SK-N-SH (cell line): ENCODE results near the gene TRAF3IP1. TPM values are rescaled to one million over a fixed set of nuclear protein-coding genes. Genes with fewer than 3 reads are reported as not detected.

Experiments
- CTCF ChIA-PET: fragments of 300-600, 350-600 bp; formaldehyde crosslinking; extraction: SDS; loops from one replicate; lab custom pipeline; 2021; lab: Yijun Ruan, JAX
- POLR2A ChIA-PET: fragments of 350-600 bp; sonication (Branson Sonifier 250); formaldehyde crosslinking; extraction: SDS; loops from one replicate; lab custom pipeline; 2020; ENCODE audit warnings: antibody characterized with exemption, inconsistent platforms; lab: Yijun Ruan, JAX
- DNase-seq: peaks from one replicate; pipeline ENCODE4 v3.0.0; 2012
- H2AFZ ChIP-seq: fragments of 200-600 bp; sonication (generic); 2 replicates; pipeline ENCODE4 v1.8.1; 2016; ENCODE audit warnings: antibody characterized with exemption, mild to moderate bottlenecking, low read depth
- H3F3A ChIP-seq: fragments of 200-600 bp; sonication (generic); replicated peaks from 2 replicates; pipeline ENCODE3; 2016; ENCODE audit warnings: antibody characterized with exemption, mild to moderate bottlenecking; ENCODE audit not compliant: insufficient read depth
- H3K27ac ChIP-seq, 2 experiments: fragments of 200-500 bp in 1 of 2; fragments of 200-600 bp in 1 of 2; sonication (Bioruptor generic) in 1 of 2; sonication (generic), shearing (Covaris generic) in 1 of 2; 2 replicates each; pipeline versions ENCODE4 v1.5.1 to v1.6.1; 2014 to 2016; ENCODE audit warnings: low read depth in 2 of 2, inconsistent platforms in 1 of 2, low read length in 1 of 2, mild to moderate bottlenecking in 1 of 2, mixed read lengths in 1 of 2
- H3K27me3 ChIP-seq: fragments of 200-600 bp; sonication (generic), shearing (Covaris generic); 2 replicates; pipeline ENCODE4 v1.6.1; 2016; ENCODE audit warnings: mixed run types; ENCODE audit not compliant: insufficient read depth
- H3K36me3 ChIP-seq, 2 experiments: fragments of 200-500 bp in 1 of 2; fragments of 200-600 bp in 1 of 2; sonication (Bioruptor generic) in 1 of 2; sonication (generic) in 1 of 2; replicated peaks in 1 of 2; 2 replicates each; pipeline versions ENCODE3 to v1.5.1; 2014 to 2016; ENCODE audit warnings: low read length in 1 of 2, mild to moderate bottlenecking in 1 of 2; ENCODE audit not compliant: insufficient read depth in 2 of 2, control insufficient read depth in 1 of 2
- H3K4me1 ChIP-seq, 2 experiments: fragments of 200-500 bp in 1 of 2; fragments of 200-600 bp in 1 of 2; sonication (Bioruptor generic) in 1 of 2; sonication (generic), shearing (Covaris generic) in 1 of 2; 2 replicates each; pipeline versions ENCODE4 v1.5.1 to v1.6.1; 2014 to 2016; ENCODE audit warnings: low read depth in 1 of 2, low read length in 1 of 2, mixed run types in 1 of 2; ENCODE audit not compliant: insufficient read depth in 2 of 2, control insufficient read depth in 1 of 2
- H3K4me2 ChIP-seq: fragments of 200-600 bp; sonication (generic), shearing (Covaris generic); 2 replicates; pipeline ENCODE4 v1.6.1; 2017; ENCODE audit warnings: mixed run types
- H3K4me3 ChIP-seq, 2 experiments: fragments of 200-500 bp in 1 of 2; fragments of 200-600 bp in 1 of 2; sonication (Bioruptor generic) in 1 of 2; sonication (generic), shearing (Covaris generic) in 1 of 2; 2 replicates each; pipeline versions ENCODE4 v1.5.1 to v1.8.1; 2014 to 2016; ENCODE audit warnings: low read depth in 2 of 2, inconsistent platforms in 1 of 2, low read length in 1 of 2, mild to moderate bottlenecking in 1 of 2, mixed read lengths in 1 of 2, moderate library complexity in 1 of 2
- H3K79me2 ChIP-seq: fragments of 200-600 bp; sonication (generic); 2 replicates; pipeline ENCODE4 v1.8.1; 2017; ENCODE audit warnings: mild to moderate bottlenecking; ENCODE audit not compliant: insufficient read depth
- H3K9ac ChIP-seq: fragments of 200-600 bp; sonication (generic); 2 replicates; pipeline ENCODE4 v1.6.1; 2017; ENCODE audit warnings: mixed run types
- H3K9me2 ChIP-seq: fragments of 200-600 bp; sonication (generic); 2 replicates; pipeline ENCODE4 v1.6.1; 2017; ENCODE audit warnings: mixed run types
- H3K9me3 ChIP-seq: fragments of 200-600 bp; sonication (generic); 2 replicates; pipeline ENCODE4 v1.6.1; 2017; ENCODE audit warnings: mixed run types, mild to moderate bottlenecking, moderate library complexity
- H4K20me1 ChIP-seq: fragments of 200-600 bp; sonication (generic); 2 replicates; pipeline ENCODE4 v1.6.1; 2017; ENCODE audit warnings: mild to moderate bottlenecking, mixed run types; ENCODE audit not compliant: insufficient read depth
- CHD2 ChIP-seq: fragments of 150-350 bp; IDR thresholded peaks from 2 replicates; pipeline ENCODE4 v1.6.1; 2018; ENCODE audit warnings: low read length; ENCODE audit not compliant: partially characterized antibody
- ELF1 ChIP-seq: IDR thresholded peaks from 2 replicates; pipeline ENCODE4 v1.4.0; 2012
- EP300 ChIP-seq, 2 experiments: IDR thresholded peaks; 2 replicates each; pipeline versions ENCODE4 v1.4.0 to v1.6.1; 2012; ENCODE audit warnings: borderline replicate concordance in 1 of 2, low read depth in 1 of 2, low read length in 1 of 2
- EZH2phosphoT487 ChIP-seq: fragments of 200-600 bp; sonication (generic); IDR thresholded peaks from 2 replicates; pipeline ENCODE4 v1.6.1; 2017; ENCODE audit warnings: low read depth, mixed run types, mild to moderate bottlenecking, antibody characterized with exemption, moderate library complexity, borderline replicate concordance
- FOSL2 ChIP-seq: IDR thresholded peaks from 2 replicates; pipeline ENCODE4 v1.4.0; 2012; ENCODE audit warnings: low read depth, mild to moderate bottlenecking, moderate library complexity, borderline replicate concordance
- FOXJ3 ChIP-seq: sonication (generic); formaldehyde crosslinking; IDR thresholded peaks from 2 replicates; pipeline ENCODE4 v1.5.1; 2020; ENCODE audit warnings: mild to moderate bottlenecking, missing genetic modification reagents
- FOXM1 ChIP-seq: IDR thresholded peaks from 2 replicates; pipeline ENCODE4 v1.4.0; 2012; ENCODE audit warnings: low read depth, mild to moderate bottlenecking
- GABPA ChIP-seq: IDR thresholded peaks from 2 replicates; pipeline ENCODE4 v1.4.0; 2012; ENCODE audit warnings: low read depth, mild to moderate bottlenecking
- GATA2 ChIP-seq: sonication (generic); formaldehyde crosslinking; IDR thresholded peaks from 2 replicates; pipeline ENCODE4 v1.5.0; 2020; ENCODE audit warnings: mild to moderate bottlenecking, missing genetic modification reagents
- IRF3 ChIP-seq: fragments of 150-350 bp; IDR thresholded peaks from 2 replicates; pipeline ENCODE4 v1.6.1; 2016; ENCODE audit warnings: mild to moderate bottlenecking, low read depth, low read length
- MAX ChIP-seq: IDR thresholded peaks from 2 replicates; pipeline ENCODE4 v1.4.0; 2012; ENCODE audit warnings: low read depth
- MEF2A ChIP-seq: IDR thresholded peaks from 2 replicates; pipeline ENCODE4 v1.4.0; 2012; ENCODE audit warnings: low read depth, borderline replicate concordance
- MXI1 ChIP-seq: IDR thresholded peaks from 2 replicates; pipeline ENCODE4 v1.6.1; 2012; ENCODE audit warnings: mild to moderate bottlenecking, low read depth, low read length, improper control_type of control experiment
- NFIC ChIP-seq: IDR thresholded peaks from 2 replicates; pipeline ENCODE4 v1.4.0; 2012; ENCODE audit warnings: borderline replicate concordance
- NRF1 ChIP-seq: IDR thresholded peaks from 2 replicates; pipeline ENCODE4 v1.6.1; 2012; ENCODE audit warnings: low read depth, mild to moderate bottlenecking, low read length
- RAD21 ChIP-seq: IDR thresholded peaks from 2 replicates; pipeline ENCODE4 v1.6.1; 2012; ENCODE audit warnings: mild to moderate bottlenecking, low read length
- RFX5 ChIP-seq: IDR thresholded peaks from 2 replicates; pipeline ENCODE4 v1.6.1; 2012; ENCODE audit warnings: mild to moderate bottlenecking, improper control_type of control experiment, low read length
- RXRA ChIP-seq: IDR thresholded peaks from 2 replicates; pipeline ENCODE4 v1.4.0; 2012; ENCODE audit warnings: low read depth, mild to moderate bottlenecking, borderline replicate concordance
- SIN3A ChIP-seq: IDR thresholded peaks from 2 replicates; pipeline ENCODE4 v1.6.1; 2012; ENCODE audit warnings: low read depth, mild to moderate bottlenecking, low read length, moderate library complexity, borderline replicate concordance
- SMC3 ChIP-seq: IDR thresholded peaks from 2 replicates; pipeline ENCODE4 v1.6.1; 2012; ENCODE audit warnings: low read depth, low read length, improper control_type of control experiment
- TCF12 ChIP-seq: IDR thresholded peaks from 2 replicates; pipeline ENCODE4 v1.4.0; 2012
- TEAD4 ChIP-seq: IDR thresholded peaks from 2 replicates; pipeline ENCODE4 v1.4.0; 2012; ENCODE audit warnings: mild to moderate bottlenecking, borderline replicate concordance; ENCODE audit not compliant: insufficient read depth
- USF1 ChIP-seq: IDR thresholded peaks from 2 replicates; pipeline ENCODE4 v1.4.0; 2012; ENCODE audit warnings: low read depth, borderline replicate concordance
- YY1 ChIP-seq: IDR thresholded peaks from 2 replicates; pipeline ENCODE4 v1.4.0; 2012; ENCODE audit warnings: low read depth, mild to moderate bottlenecking
- WGBS: methylation state at CpG from one replicate; pipeline ENCODE4 v1.1.6; 2017; ENCODE audit warnings: low lambda C conversion rate; 5-methylcytosine and 5-hydroxymethylcytosine counted together
- polyA plus RNA-seq, 3 experiments: library from polyadenylated mRNA; depleted of rRNA; stranded (reverse); fragments of >200 nt; gene quantifications; 2 replicates each; pipeline ENCODE4 v1.2.3, GENCODE V29; 2012
- TF ChIP-seq, protein P1 (sequence below): fragments of 150-350 bp; IDR thresholded peaks from 2 replicates; pipeline ENCODE4 v1.6.1; 2017; ENCODE audit warnings: antibody characterized with exemption, low read length, low read depth, borderline replicate concordance

The TRAF3IP1 gene
- polyA plus RNA-seq, 1 of the 3 experiments (the other 2 are of a cell fraction) = 15.0 TPM

DNA sequence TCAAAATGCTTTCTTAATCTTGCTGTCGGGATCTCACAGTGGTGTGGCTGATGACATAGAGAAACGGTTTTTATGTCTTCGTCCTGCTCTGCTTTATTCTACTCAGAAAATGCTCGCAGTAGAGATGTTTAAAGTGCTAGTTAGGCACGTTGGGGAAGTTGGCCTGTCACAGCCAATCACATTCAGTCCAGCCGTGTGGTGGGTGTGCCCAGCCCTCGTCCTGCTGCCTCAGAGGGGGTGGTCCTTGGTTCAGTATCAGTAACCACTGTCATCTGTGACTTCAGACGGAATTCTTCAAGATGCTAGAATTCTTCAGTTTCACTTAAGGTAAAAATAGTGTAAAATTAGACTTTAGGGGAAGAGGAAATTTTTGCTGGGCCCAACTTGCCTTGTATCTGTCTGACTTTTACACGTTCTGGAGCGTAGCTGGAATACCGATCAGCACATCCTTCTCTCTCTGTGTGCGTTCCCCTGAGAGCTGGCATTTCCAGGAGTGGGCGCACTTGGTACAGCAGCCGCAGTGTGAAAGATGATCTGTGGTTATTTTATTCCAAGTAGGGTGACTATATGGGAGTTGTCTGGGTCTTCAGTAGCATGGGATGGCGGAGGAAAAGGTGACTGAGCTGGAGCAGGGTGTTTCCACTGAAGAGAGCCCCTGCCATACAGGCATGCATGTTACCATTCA lies 18.5 kb downstream of the TRAF3IP1 start:
- Histone ChIP-seq H3K79me2 (0 out of 2 replicates have a peak, but pooled peaks cover 5% of the 10 kb centered on the region), H3K9me2 (no peaks in the 10 kb centered on the region), H2AFZ (no peak overlapping the region), H4K20me1 (no peaks in the 10 kb centered on the region), H3K36me3 (peaks cover 20 to 35% of the 10 kb centered on the region in 2 experiments), H3F3A (peaks cover 4% of the 10 kb centered on the region), H3K27ac (no peak overlapping the region), H3K27me3 (no peaks in the 10 kb centered on the region), H3K4me2 (no peak overlapping the region), H3K9ac (no peak overlapping the region), H3K4me3 (no peak overlapping the region), H3K9me3 (no peaks in the 10 kb centered on the region), H3K4me1 (no peaks in the 10 kb centered on the region)
- TF ChIP-seq MXI1 (no peak), TCF12 (no peak), EZH2phosphoT487 (no peak), SIN3A (no peak), GABPA (no peak), FOSL2 (no peak), RXRA (no peak), ELF1 (no peak), NRF1 (no peak), YY1 (no peak), TEAD4 (no peak), FOXM1 (no peak), GATA2 (CRISPR knock-in tag) (no peak), CHD2 (no peak), RAD21 (no peak)
- TF ChIP-seq, protein P1, sequence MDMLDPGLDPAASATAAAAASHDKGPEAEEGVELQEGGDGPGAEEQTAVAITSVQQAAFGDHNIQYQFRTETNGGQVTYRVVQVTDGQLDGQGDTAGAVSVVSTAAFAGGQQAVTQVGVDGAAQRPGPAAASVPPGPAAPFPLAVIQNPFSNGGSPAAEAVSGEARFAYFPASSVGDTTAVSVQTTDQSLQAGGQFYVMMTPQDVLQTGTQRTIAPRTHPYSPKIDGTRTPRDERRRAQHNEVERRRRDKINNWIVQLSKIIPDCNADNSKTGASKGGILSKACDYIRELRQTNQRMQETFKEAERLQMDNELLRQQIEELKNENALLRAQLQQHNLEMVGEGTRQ = no peak
- WGBS = 86% methylated on average over 15 of the region's 15 CpGs
- no peak for DNase-seq
- POLR2A ChIA-PET = no interaction called here
- CTCF ChIA-PET = interaction anchor here (1.0 to 3.4 kb wide), 4 partner anchors 18 to 85 kb away, joined by 3 to 11 read pairs (median 4); no protein-coding TSS in a partner anchor

GRCh38 chr2:238339395-238339780 lies 19.1 kb downstream of the TRAF3IP1 start:
- WGBS = 96% methylated on average over 9 of the region's 11 CpGs
- POLR2A ChIA-PET = no interaction called here
- no peak for TF ChIP-seq USF1
- TF ChIP-seq FOXJ3 (CRISPR knock-in tag) = no peak
- no peak for TF ChIP-seq IRF3
- no peak for TF ChIP-seq NFIC
- TF ChIP-seq MEF2A = no peak
- no peak for TF ChIP-seq EP300 (IDR thresholded peaks at IDR 0.05; ENCODE audit: borderline replicate concordance in 1 of 2, low read depth in 1 of 2, low read length in 1 of 2)
- no peak for TF ChIP-seq GABPA
- TF ChIP-seq SIN3A = no peak
- no peak for TF ChIP-seq EZH2phosphoT487
- TF ChIP-seq SMC3 = no peak
- no peak for TF ChIP-seq FOSL2
- TF ChIP-seq TCF12 = no peak
- no peak for TF ChIP-seq MAX
- no peak for TF ChIP-seq YY1
- no peak for TF ChIP-seq MXI1
- TF ChIP-seq RFX5 = no peak

More at GRCh38 chr2:238339395-238339780, 19.1 kb downstream of the TRAF3IP1 start:
- Histone ChIP-seq H3K27ac (no peak overlapping the region), H3K27me3 (no peaks in the 10 kb centered on the region), H3F3A (peaks cover 4% of the 10 kb centered on the region), H2AFZ (no peak overlapping the region), H3K9me2 (no peaks in the 10 kb centered on the region), H3K9me3 (no peaks in the 10 kb centered on the region), H3K4me2 (no peak overlapping the region), H3K36me3 (peaks cover 18 to 30% of the 10 kb centered on the region in 2 experiments), H3K4me1 (no peaks in the 10 kb centered on the region), H3K9ac (no peak overlapping the region), H4K20me1 (no peaks in the 10 kb centered on the region), H3K4me3 (no peak overlapping the region), H3K79me2 (0 out of 2 replicates have a peak, but pooled peaks cover 5% of the 10 kb centered on the region)
- DNase-seq = no peak
- CTCF ChIA-PET = interaction anchor here (1.3 to 3.4 kb wide), 2 partner anchors 18 to 75 kb away, joined by 4 to 11 read pairs; no protein-coding TSS in a partner anchor
